ENCODE measurements around the gene GNMT. TPM values are rescaled to one million over a fixed set of nuclear protein-coding genes. Genes with fewer than 3 reads are reported as not detected.
"Not testable (repeated sequence)": the region's sequence is repeated elsewhere in the genome, so short reads cannot be mapped to it uniquely, and the experiment has no call there.

The GNMT gene
- total RNA-seq, 1 donor from 2014 or later: 1.5 TPM

GRCh38 chr6:42996513-42996912, 36.0 kb downstream of the GNMT start:
- no peak for TF ChIP-seq POLR2AphosphoS5 (IDR thresholded peaks at IDR 0.05; ENCODE audit: insufficient read depth in 1 of 2, low read depth in 1 of 2)
- TF ChIP-seq POLR2A (IDR thresholded peaks at IDR 0.05): no peak
- TF ChIP-seq, protein P1, sequence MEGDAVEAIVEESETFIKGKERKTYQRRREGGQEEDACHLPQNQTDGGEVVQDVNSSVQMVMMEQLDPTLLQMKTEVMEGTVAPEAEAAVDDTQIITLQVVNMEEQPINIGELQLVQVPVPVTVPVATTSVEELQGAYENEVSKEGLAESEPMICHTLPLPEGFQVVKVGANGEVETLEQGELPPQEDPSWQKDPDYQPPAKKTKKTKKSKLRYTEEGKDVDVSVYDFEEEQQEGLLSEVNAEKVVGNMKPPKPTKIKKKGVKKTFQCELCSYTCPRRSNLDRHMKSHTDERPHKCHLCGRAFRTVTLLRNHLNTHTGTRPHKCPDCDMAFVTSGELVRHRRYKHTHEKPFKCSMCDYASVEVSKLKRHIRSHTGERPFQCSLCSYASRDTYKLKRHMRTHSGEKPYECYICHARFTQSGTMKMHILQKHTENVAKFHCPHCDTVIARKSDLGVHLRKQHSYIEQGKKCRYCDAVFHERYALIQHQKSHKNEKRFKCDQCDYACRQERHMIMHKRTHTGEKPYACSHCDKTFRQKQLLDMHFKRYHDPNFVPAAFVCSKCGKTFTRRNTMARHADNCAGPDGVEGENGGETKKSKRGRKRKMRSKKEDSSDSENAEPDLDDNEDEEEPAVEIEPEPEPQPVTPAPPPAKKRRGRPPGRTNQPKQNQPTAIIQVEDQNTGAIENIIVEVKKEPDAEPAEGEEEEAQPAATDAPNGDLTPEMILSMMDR (IDR thresholded peaks at IDR 0.05): no peak
- intact Hi-C loops (cut with DNase I): no loop called here
- no peaks in the 10 kb centered on the region for H3K27me3 ChIP-seq
- H3K36me3 ChIP-seq: no peaks in the 10 kb centered on the region
- H3K9me3 ChIP-seq: no peaks in the 10 kb centered on the region
- H3K27ac ChIP-seq: no peak overlapping the region
- no peak for DNase-seq (ENCODE audit: extremely low spot score in 2 of 2)
- H3K4me3 ChIP-seq: no peak overlapping the region
- no peaks in the 10 kb centered on the region for H3K4me1 ChIP-seq

GRCh38 chr6:42998205-42998604, 37.7 kb downstream of the GNMT start:
- H3K36me3 ChIP-seq; H3K27me3 ChIP-seq; DNase-seq (ENCODE audit: extremely low spot score in 2 of 2); H3K4me3 ChIP-seq; intact Hi-C loops (cut with DNase I); H3K27ac ChIP-seq; H3K9me3 ChIP-seq; H3K4me1 ChIP-seq: not testable (repeated sequence)

DNA sequence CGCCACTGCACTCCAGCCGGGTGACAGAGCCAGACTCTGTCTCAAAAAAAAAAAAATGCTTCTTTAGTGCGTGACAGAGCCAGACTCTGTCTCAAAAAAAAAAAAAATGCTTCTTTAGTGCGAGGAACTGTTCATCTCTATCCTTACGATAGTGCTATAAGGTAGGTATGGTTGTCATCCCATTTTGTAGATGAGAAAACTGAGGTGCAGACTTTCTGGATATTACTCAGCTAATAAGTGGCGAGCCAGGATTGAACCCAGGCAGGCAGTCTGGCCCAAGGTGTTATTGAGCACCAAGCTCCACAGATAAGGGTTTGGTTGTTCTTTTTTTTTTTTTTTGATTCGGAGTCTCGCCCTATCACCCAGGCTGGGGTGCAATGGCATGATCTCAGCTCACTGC, 41.3 kb downstream of the GNMT start:
- Histone ChIP-seq H3K27me3 (no peaks in the 10 kb centered on the region), H3K27ac (no peak overlapping the region), H3K4me3 (no peak overlapping the region), H3K36me3 (peaks cover 0 to 3% of the 10 kb centered on the region in 2 donors), H3K4me1 (no peaks in the 10 kb centered on the region), H3K9me3 (no peaks in the 10 kb centered on the region)
- no peak for DNase-seq (ENCODE audit: extremely low spot score in 2 of 2)
- intact Hi-C loops (cut with DNase I): no loop called here
- TF ChIP-seq, protein P1 (IDR thresholded peaks at IDR 0.05): no peak
- TF ChIP-seq POLR2AphosphoS5 (IDR thresholded peaks at IDR 0.05; ENCODE audit: insufficient read depth in 1 of 2, low read depth in 1 of 2) (no peak), POLR2A (IDR thresholded peaks at IDR 0.05) (no peak)

DNA sequence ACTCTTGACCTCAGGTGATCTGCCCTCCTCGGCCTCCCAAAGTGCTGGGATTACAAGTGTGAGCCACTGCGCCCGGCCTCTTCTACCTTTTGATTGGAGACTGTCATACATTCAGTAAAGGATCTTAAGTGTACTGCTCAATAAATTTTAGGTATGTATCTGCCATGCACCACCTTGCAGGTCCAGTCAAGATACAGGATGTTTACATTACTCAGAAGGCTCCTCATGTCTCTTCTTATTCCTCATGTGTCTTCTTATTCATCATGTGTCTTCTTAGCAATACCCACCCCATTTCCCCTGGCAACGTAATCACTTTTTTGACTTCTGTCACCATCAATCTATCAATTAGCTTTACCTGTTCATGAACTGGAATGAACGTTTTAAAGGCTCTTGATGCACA, 45.3 kb downstream of the GNMT start:
- no peak for DNase-seq (ENCODE audit: extremely low spot score in 2 of 2)
- Histone ChIP-seq H3K27ac (no peak overlapping the region), H3K36me3 (peaks cover 0 to 41% of the 10 kb centered on the region in 2 donors), H3K4me1 (no peaks in the 10 kb centered on the region), H3K9me3 (no peaks in the 10 kb centered on the region), H3K4me3 (no peak overlapping the region), H3K27me3 (no peaks in the 10 kb centered on the region)
- TF ChIP-seq, protein P1 (IDR thresholded peaks at IDR 0.05): no peak
- no peak for TF ChIP-seq POLR2AphosphoS5 (IDR thresholded peaks at IDR 0.05; ENCODE audit: insufficient read depth in 1 of 2, low read depth in 1 of 2)
- no peak for TF ChIP-seq POLR2A (IDR thresholded peaks at IDR 0.05)
- intact Hi-C loops (cut with DNase I): no loop called here

GRCh38 chr6:43006251-43006650, 45.7 kb downstream of the GNMT start:
- intact Hi-C loops (cut with DNase I): no loop called here
- DNase-seq (ENCODE audit: extremely low spot score in 2 of 2): no peak
- Histone ChIP-seq H3K4me1 (no peaks in the 10 kb centered on the region), H3K27me3 (no peaks in the 10 kb centered on the region), H3K27ac (no peak overlapping the region), H3K9me3 (no peaks in the 10 kb centered on the region), H3K36me3 (peaks cover 0 to 45% of the 10 kb centered on the region in 2 donors), H3K4me3 (no peak overlapping the region)
- TF ChIP-seq, protein P1 (IDR thresholded peaks at IDR 0.05): no peak
- TF ChIP-seq POLR2A (IDR thresholded peaks at IDR 0.05) (no peak), POLR2AphosphoS5 (IDR thresholded peaks at IDR 0.05; ENCODE audit: insufficient read depth in 1 of 2, low read depth in 1 of 2) (no peak)

- no peak overlapping the region for H3K27ac ChIP-seq
- H3K36me3 ChIP-seq: peaks cover 0 to 54% of the 10 kb centered on the region in 2 donors
- H3K27me3 ChIP-seq: no peaks in the 10 kb centered on the region
- intact Hi-C loops (cut with DNase I): no loop called here
- DNase-seq (ENCODE audit: extremely low spot score in 2 of 2): no peak
- no peaks in the 10 kb centered on the region for H3K4me1 ChIP-seq
- no peak for TF ChIP-seq POLR2AphosphoS5 (IDR thresholded peaks at IDR 0.05; ENCODE audit: insufficient read depth in 1 of 2, low read depth in 1 of 2)
- TF ChIP-seq, protein P1 (IDR thresholded peaks at IDR 0.05): no peak
- no peak for TF ChIP-seq POLR2A (IDR thresholded peaks at IDR 0.05)
- no peak overlapping the region for H3K4me3 ChIP-seq
- H3K9me3 ChIP-seq: no peaks in the 10 kb centered on the region
Observed at GRCh38 chr6:43007126-43007525, 46.6 kb downstream of the GNMT start.

Data from vagina (tissue), 2 donors.